SU-DHL-6 (cell line): ENCODE data around the gene PDPK1.

Experiments
- H2AFZ ChIP-seq: fragments of 200-600 bp; sonication (generic); 2 replicates; pipeline ENCODE4 v1.6.1; 2014; ENCODE audit warnings: low read depth, mild to moderate bottlenecking, moderate library complexity, mixed read lengths, antibody characterized with exemption, low read length; ENCODE audit not compliant: severe bottlenecking
- H3F3A ChIP-seq: fragments of 200-600 bp; shearing (Covaris generic); 2 replicates; pipeline ENCODE4 v1.6.0; 2016; ENCODE audit warnings: antibody characterized with exemption, mild to moderate bottlenecking; ENCODE audit not compliant: insufficient read depth
- H3K27ac ChIP-seq: fragments of 200-600 bp; sonication (generic); 2 replicates; pipeline ENCODE4 v1.5.1; 2016; ENCODE audit warnings: low read depth, mild to moderate bottlenecking, low read length, moderate library complexity, mixed read lengths
- H3K27me3 ChIP-seq: fragments of 200-600 bp; sonication (generic), shearing (Covaris generic); 2 replicates; pipeline ENCODE4 v1.6.0; 2014; ENCODE audit warnings: mild to moderate bottlenecking, low read length
- H3K36me3 ChIP-seq: fragments of 200-600 bp; sonication (generic); 2 replicates; pipeline ENCODE4 v1.6.1; 2014; ENCODE audit warnings: mild to moderate bottlenecking, low read length, mixed read lengths
- H3K4me2 ChIP-seq: fragments of 300-600, 200-600 bp; shearing (Covaris generic), sonication (generic); 2 replicates; pipeline ENCODE4 v1.6.0; 2014; ENCODE audit warnings: low read length, low read depth, mild to moderate bottlenecking; ENCODE audit not compliant: poor library complexity, severe bottlenecking
- H3K4me3 ChIP-seq: fragments of 200-600 bp; sonication (generic); 2 replicates; pipeline ENCODE4 v1.5.1; 2014; ENCODE audit warnings: antibody characterized with exemption, low read length, mild to moderate bottlenecking, mixed read lengths; ENCODE audit not compliant: insufficient read depth, poor library complexity, severe bottlenecking
- H3K79me2 ChIP-seq: fragments of 200-600 bp; sonication (generic); 2 replicates; pipeline ENCODE4 v1.6.1; 2014; ENCODE audit warnings: mild to moderate bottlenecking, low read length, moderate library complexity; ENCODE audit not compliant: insufficient read depth
- H3K9ac ChIP-seq: fragments of 200-600 bp; sonication (generic); 2 replicates; pipeline ENCODE4 v1.7.0; 2014; ENCODE audit warnings: mild to moderate bottlenecking, low read length
- H3K9me2 ChIP-seq: fragments of 200-600 bp; sonication (generic); replicated peaks from 2 replicates; pipeline ENCODE4 v1.6.1; 2014; ENCODE audit warnings: low read length; ENCODE audit not compliant: insufficient read depth
- H3K9me3 ChIP-seq: fragments of 200-600 bp; sonication (generic); 2 replicates; pipeline ENCODE4 v1.6.1; 2014; ENCODE audit warnings: low read length, mixed read lengths; ENCODE audit not compliant: insufficient read depth
- H4K20me1 ChIP-seq: fragments of 200-600 bp; sonication (generic); 2 replicates; pipeline ENCODE4 v1.6.1; 2014; ENCODE audit warnings: low read depth, mild to moderate bottlenecking, antibody characterized with exemption, low read length, moderate library complexity, mixed read lengths
- CTCF ChIP-seq: fragments of 200-600 bp; sonication (generic); IDR thresholded peaks from one replicate; pipeline ENCODE4 v1.5.1; 2017; ENCODE audit warnings: antibody characterized with exemption, mild to moderate bottlenecking, low read length, moderate library complexity; ENCODE audit not compliant: insufficient read depth, poor library complexity, severe bottlenecking
- EZH2phosphoT487 ChIP-seq: fragments of 200-600 bp; sonication (generic), shearing (Covaris generic); conservative IDR thresholded peaks from 2 replicates; pipeline ENCODE4 v1.6.1; 2018; ENCODE audit warnings: mild to moderate bottlenecking, antibody characterized with exemption, low read length, moderate library complexity, mixed read lengths

Gene PDPK1

GRCh38 chr16:2520097-2520783 lies 17.6 kb upstream of the PDPK1 start, which contains the start of gene AMDHD2:
Gene AMDHD2, plus strand, starts transcription at chr16:2520371. Its CDS starts 88 bp downstream, at chr16:2520459.
- H3K4me2 ChIP-seq = peak within 1 kb of the TSS; percentile 73
- H3F3A ChIP-seq = 0 out of 2 replicates have a peak, but pooled peaks cover 7% of the 10 kb centered on the region
- peaks cover 55% of the 10 kb centered on the region for H3K79me2 ChIP-seq
- peak within 1 kb of the TSS; percentile 79 for H3K4me3 ChIP-seq
- no peak within 1 kb of the TSS for H2AFZ ChIP-seq
- peak within 1 kb of the TSS; percentile 63 for H3K9ac ChIP-seq
- H3K27me3 ChIP-seq = no peaks in the 10 kb centered on the region
- no peaks in the 10 kb centered on the region for H3K9me3 ChIP-seq
- H3K9me2 ChIP-seq = no peaks in the 10 kb centered on the region
- TF ChIP-seq CTCF (no peak), EZH2phosphoT487 (no peak)
- H3K27ac ChIP-seq = peak within 1 kb of the TSS; percentile 52; the same call in 1 of the 2 replicates
- no peaks in the 10 kb centered on the region for H4K20me1 ChIP-seq
- no peaks in the 10 kb centered on the region for H3K36me3 ChIP-seq

GRCh38 chr16:2520784-2521531 lies 16.9 kb upstream of the PDPK1 start:
- Histone ChIP-seq H3F3A (0 out of 2 replicates have a peak, but pooled peaks cover 4% of the 10 kb centered on the region), H3K27me3 (no peaks in the 10 kb centered on the region), H4K20me1 (no peaks in the 10 kb centered on the region), H3K79me2 (peaks cover 47% of the 10 kb centered on the region), H3K4me2 (peak overlapping the region; percentile 73), H3K9ac (peak overlapping the region; percentile 63), H3K9me3 (no peaks in the 10 kb centered on the region), H3K36me3 (no peaks in the 10 kb centered on the region), H3K27ac (no peak overlapping the region; the same call in 1 of the 2 replicates), H3K9me2 (no peaks in the 10 kb centered on the region), H3K4me3 (peak overlapping the region; percentile 79), H2AFZ (no peak overlapping the region)
- TF ChIP-seq CTCF (no peak), EZH2phosphoT487 (no peak)

- Histone ChIP-seq H3K9me2 (no peaks in the 10 kb centered on the region), H3K27ac (no peak overlapping the region), H3K36me3 (no peaks in the 10 kb centered on the region), H3F3A (0 out of 2 replicates have a peak, but pooled peaks cover 4% of the 10 kb centered on the region), H3K9ac (no peak overlapping the region), H3K79me2 (peaks cover 19% of the 10 kb centered on the region), H3K4me2 (no peak overlapping the region), H4K20me1 (no peaks in the 10 kb centered on the region), H3K9me3 (no peaks in the 10 kb centered on the region), H2AFZ (no peak overlapping the region), H3K27me3 (no peaks in the 10 kb centered on the region), H3K4me3 (no peak overlapping the region)
- TF ChIP-seq CTCF (no peak), EZH2phosphoT487 (no peak)
Measured at GRCh38 chr16:2523801-2524231, 14.0 kb upstream of the PDPK1 start.
